HG03159 (cell line): Measurements from ENCODE around the gene FNDC3A.
"Not testable (repeated sequence)": the region's sequence is repeated elsewhere in the genome, so short reads cannot be mapped to it uniquely, and the experiment has no call there.

Source experiments
- ATAC-seq: cut with Tn5 transposase; IDR thresholded peaks from one replicate; pipeline ENCODE4 v1.9.1; 2021; ENCODE audit warnings: mild to moderate bottlenecking, moderate library complexity; ENCODE audit not compliant: unreplicated experiment

FNDC3A gene

DNA sequence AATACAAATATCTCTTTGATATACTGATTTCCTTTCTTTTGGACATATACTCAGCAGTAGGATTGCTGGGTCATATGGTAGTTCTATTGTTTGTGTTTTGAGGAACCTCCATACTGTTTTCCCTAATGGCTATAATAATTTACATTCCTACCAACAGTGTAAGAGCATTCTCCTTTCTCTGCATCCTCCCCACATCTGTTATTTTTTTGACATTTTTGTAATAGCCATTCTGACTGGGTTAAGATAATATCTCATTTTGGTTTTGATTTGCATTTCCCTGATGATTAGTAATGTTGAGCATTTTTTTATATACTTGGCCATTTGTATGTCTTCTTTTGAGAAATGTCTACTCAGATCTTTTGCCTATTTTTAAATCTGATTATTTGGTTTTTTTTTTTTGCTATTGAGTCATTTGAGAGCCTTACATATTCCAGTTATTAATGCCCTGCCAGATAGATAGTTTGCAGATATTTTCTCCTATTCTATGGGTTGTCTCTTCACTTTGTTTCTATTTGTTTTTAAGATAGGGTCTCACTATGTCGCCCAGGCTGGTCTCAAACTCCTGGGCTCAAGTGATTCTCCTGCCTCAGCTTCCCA lies 95.7 kb downstream of the FNDC3A start:
- no peak for ATAC-seq

DNA sequence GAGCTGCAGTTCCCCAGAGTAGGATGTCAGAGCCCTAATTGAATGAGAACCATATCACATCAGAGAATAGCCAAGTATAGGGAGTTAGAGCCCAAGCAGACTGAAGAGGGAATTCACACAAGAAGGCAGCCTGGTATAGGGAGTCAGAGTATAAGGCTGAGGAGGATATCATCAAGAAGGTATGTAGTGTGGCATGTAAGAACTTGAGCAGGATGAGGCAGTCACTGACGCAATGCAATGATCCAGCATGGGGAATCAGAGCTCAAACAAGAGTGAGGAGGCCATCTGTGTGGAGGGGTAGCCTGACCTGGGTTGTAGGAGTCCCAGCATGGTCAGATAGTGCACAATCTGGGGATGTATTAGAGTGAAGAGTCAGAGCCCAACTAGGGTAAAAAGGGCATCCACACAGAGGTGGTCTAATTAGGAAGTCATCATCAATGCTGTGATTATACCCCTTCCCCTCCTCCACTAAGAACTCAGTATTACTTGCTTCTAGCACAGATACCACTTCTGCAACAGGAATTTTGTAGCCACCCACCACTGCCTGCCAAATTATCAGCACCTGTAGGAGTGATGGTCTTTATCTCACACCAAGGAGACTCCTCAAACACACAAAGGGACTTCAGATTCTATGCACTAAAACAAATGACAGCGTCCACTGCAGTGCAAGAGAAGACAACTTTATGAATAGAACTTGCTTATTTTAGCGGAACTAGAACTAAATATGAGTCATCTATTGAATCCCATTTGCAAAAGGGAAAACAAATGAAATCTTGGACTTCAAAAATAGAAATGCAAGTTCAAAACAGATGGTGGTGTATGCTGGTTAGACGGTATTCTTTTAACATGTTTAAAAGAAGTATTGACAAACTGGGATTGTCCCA lies 107.2 kb downstream of the FNDC3A start:
- ATAC-seq: peak; percentile 86

DNA sequence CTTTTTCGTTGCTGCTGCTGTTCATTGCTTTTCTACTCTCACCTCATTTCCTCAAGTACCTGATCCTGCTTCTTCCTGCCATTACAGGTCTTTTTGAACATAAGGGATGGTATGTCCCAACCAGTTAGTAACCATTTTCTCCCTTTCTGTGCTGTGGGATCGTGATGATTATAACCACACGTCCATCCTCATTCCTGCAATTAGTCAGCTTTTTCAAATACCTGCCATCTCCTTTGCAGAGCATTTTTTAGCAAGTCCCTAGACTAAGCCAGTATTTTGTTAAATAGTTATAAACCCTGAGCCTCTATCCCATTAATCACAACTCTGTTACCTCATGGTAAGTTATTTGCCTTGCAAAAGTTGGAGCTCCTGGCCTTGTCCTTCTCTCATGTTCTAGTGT lies 109.2 kb downstream of the FNDC3A start:
- ATAC-seq: no peak

DNA sequence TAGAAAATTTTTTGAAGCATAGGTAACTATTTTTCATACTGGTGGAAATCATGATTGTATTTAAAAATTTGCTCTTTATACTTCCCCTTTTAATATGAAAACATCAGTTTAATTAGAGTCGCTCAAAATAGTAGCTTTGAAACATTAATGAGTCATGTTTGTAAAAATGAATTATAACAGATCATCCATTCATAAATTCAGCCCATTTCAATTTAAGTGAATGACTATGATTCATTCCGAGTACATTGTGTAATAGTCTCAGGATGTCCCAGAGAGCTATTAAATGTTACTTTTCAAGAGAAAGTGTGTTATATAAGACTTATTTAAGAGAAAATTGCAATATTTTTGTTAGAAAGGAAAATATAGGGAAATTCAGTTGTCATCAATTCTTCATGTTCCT lies 111.0 kb downstream of the FNDC3A start:
- no peak for ATAC-seq

DNA sequence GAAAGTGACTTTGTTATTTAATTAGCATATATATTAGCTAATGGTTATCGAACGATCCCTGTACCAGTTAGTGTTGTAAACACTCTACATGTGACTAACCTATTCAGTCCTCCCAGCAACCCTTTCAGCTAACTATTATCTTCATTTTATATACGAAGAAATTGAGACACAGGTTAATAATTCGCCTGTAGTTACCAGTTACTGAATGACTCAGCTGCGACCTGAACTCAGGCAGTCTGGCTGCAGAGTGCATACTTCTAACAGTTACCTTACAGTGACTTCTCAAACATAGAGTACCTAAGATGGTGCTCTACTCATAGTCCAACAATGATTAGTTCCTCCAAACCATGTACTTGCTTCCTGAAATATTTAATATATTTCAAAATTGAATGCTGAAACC lies 117.7 kb downstream of the FNDC3A start:
- no peak for ATAC-seq

DNA sequence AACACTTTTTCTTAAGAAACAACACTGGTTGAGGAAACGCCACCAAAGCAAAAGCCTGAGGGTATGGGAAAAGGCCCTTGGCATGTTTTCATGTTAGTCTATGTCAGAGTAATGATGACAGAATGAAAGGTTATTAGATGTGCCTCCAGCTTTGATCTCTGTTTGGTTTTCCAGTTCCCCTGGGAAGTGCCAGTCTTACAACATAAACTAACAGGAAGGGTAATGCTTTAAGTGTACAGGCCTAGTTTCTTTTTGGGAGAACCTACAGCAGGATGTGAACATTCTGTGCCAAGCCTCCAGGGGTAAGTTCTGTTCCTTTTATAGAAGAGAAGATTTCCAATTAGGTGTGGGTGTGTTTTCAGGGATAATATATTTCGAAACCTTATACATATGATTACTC lies 121.7 kb downstream of the FNDC3A start:
- ATAC-seq: no peak

DNA sequence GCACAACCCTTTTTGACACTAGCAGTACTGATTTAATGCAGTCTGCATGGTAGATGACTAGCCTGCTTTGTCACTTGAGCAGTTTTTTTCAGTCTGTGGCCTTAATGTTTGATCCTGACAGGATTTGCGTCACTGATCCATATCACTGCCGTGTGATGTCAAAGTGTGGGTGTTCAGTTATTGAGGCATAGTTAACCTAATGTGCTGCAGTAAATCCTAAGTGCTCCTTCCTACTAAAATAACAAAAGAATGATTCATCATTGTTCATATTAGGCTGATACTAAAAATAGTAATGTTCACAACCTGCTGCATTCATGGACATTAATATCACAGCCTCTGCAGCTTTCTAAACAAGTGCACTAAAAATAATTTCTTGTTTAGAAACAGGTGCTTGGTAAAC lies 122.5 kb downstream of the FNDC3A start:
- no peak for ATAC-seq

DNA sequence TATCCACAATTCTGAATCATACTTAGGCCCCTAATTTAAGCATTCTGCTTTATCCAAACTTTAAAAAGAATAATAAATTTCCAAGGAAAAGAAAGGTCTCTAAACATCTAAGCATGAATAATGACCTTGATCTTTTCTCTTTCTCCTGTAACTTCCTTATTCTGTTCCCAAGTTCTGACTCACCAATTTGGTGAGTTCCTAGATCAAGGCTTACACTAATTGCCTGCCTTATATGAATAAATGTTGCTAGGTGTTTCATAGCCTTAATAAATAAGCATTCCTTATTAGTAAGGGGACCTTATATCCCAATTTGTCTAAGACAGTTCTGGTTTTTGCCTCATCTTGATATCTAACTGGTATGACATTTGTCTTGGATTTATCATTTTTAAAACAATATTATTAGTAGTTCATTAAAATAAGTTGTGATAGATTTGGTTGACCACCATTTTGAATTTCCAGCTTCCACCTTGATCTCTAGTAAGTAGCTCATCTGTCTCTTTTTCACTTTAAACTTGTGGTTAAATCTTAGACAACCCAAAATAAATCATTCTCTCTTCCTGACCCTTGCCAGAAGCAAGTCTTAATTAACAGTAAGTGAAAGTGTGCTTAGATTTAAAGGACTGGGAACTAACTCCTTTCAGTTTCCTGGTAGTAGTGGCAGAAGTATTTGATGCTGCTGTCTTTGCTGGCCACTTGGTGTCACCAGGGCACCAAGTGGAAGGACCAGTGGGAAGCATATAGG lies 123.2 kb downstream of the FNDC3A start:
- no peak for ATAC-seq

DNA sequence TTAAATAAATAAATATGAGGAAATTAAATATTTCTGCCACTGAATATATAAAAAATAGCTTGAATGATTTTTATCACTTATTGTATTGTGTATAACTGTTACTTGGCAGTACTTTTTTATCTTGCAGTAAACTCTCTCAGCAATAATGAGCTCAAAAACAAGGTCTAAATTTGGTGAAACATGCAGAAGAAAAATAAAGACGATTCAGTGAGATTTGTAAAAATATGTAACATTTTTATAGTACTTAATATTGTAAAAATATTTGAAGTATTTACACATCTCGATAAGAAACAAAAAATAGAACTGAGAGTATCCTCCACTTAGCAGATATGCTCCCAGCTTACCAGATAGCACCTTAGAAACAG lies 123.8 kb downstream of the FNDC3A start:
- no peak for ATAC-seq

DNA sequence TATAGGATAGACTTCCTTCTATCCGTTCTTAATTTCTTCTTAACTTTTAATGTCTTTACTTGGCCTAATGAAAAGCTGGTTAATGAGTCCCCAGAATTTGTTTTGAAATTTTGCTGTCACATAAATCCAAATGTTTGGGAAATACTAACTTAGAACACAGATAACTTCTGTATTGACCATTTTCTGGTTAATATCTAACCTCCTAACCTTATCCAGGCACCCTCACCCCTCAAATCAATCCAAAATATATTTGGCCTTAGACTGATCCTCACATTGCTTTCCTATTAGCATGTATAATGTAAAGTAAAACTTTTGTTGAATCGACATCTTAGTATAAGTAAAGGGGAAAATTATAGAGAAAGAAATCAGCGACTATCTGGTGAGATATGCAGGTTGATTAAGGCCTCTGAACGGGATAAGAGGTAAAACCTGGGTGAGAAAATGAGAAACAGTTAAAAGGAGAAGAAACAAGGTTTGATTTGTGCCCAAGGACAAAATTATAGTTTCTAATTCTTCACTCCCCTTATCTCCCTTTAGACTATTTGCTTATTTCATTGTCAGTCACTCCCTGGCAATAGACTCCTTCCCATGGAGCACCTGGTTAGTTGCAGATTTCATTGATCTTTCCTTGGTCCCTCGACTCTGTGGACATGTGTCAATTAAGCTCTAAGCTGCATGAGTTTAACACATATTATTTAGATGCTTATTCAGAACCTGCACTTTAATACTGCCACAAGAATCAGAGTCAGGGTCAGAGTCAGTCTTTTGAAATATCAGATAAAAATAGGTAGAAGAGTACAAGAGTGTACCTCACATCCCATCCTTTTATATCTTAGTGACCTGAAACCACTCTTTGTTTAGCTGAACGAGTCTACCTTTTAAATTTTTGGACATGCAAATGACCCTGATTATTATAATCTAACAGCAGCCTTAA lies 125.2 kb downstream of the FNDC3A start:
- ATAC-seq: no peak

DNA sequence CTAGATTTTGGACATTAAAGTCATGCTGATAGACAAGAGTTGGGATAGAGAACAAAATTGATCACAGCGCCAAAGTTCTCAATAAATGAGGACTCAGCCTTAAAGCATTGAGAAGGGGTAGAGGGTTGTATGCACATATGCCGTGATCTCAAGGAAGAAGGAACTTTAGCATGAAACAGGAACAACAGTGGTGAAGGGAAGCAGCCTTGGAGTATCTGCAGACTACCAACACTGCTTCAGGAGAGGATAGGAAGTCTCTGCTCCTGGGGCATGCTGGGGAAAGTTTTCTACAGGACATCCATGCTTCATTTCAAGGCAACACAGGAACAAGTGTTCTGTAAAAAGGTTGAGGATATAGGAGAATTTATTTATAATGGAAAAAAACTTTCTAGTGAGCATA lies 132.5 kb downstream of the FNDC3A start:
- ATAC-seq: no peak

DNA sequence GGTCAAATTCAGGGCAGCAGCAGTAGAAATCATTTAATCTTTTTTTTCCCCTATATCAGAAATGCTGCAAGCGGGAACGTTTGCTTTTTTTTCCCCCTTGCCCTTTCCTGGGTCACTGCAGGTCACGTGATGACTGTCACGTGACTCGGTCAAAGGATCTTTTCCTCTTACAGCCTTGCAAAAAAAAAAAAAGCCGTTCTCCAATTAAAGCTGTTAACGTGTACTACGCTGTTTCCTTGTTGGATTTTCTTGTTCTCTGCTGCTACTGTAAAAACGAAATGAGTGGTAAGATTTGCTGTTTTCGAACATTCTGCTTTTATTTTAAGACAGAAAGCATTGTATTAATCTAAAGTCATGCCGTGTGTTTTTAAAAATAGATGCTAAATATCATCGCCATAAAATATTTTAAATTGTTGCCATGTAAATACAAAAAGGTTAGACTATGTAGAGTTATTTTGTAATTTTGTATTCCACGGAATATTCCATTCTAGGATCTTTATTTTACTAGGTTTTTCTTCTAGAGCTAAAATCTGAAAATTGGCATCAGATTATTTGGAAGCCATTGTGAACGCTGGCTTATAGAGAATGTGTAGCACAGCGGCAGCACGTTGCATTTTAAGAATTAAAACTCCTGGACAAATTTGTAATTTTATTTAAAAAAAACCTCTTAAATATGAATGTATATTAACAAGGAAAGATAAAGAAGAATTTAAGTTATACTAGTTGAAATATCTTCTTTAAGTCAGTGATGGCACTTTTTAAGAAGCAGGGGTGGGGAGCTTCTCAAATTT lies 134.6 kb downstream of the FNDC3A start:
- ATAC-seq: peak; percentile 71

DNA sequence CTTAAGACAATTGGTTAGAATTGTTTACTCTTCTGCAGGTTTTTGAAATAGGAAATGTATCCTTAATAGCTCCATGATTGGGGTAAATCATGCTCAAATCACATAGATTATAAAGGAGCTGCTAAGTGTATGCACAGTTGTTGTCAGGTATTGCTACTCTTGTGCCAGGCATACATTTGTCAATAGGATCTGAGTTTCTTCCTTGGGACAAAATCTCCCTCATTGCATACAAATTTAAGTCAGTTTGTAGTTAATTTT lies 135.1 kb downstream of the FNDC3A start:
- ATAC-seq: no peak

DNA sequence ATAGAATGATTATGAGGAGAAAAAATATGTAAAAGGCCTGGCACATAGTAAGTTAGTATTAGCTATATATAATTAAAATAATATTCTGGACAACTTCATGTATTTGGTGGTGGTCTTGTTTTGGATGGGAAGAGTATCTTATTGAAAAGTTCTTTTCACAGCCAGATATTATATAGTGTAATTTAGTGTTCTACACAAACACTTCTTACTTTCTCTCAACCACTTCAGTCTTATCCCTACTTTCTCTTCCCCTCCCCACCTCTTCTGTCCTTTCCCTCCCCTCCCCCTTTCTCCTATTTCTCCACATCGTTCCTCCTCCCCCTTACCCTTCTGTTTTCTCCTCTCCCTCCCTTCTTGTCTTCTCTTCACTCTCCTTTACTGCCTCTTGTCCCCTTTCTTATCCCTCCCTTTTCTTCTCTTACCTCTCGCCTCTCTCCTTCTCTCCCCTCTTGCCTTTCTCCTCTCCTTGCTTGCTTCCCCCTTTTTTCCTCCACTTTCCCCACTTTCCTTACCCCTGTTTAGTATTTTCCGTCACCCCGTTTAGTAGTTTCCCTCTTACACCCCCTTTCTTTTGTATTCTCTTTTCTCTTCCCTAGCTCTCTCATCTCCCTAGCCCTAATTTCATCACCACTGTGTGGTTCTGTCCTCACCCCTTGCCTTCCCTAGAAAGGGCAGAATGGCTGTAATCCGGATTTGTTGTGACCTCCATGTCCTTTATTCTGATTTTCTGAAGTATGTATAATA lies 137.2 kb downstream of the FNDC3A start:
- ATAC-seq: no peak

DNA sequence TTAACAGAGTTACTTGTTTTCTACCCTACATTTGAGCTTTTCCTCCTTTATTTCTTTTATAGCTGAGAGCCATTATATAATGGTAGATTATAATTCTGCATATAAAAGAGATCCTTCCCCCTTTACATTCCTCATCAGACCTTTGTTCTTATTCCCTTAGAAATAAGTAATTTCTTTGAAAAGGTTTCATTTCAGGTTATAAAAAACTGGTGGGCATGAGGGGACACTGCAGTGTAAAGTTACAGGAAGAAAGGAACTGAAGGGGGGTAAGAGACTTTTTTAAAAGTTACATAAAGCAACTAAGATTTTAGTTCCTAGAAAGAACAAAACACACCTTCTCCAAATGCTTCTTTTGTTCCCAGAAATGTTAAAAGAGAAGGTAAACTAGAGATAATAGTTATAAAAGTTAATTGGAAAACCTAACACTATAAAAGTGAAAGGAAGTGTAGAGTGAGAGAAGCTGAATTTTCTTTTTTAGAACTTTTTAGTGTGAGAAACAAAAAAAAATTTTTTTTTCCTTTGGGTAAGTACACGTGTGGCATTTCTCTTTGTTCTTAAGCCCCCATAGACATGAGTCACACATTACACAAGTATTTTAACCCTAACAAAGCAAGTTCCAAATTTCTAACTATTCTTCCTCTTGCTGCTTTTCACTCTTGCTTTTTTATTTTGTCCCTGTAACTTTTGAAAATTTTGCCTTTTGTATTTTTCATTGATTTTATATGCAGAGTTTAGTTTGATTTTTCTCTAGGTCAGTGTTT lies 138.0 kb downstream of the FNDC3A start:
- no peak for ATAC-seq

DNA sequence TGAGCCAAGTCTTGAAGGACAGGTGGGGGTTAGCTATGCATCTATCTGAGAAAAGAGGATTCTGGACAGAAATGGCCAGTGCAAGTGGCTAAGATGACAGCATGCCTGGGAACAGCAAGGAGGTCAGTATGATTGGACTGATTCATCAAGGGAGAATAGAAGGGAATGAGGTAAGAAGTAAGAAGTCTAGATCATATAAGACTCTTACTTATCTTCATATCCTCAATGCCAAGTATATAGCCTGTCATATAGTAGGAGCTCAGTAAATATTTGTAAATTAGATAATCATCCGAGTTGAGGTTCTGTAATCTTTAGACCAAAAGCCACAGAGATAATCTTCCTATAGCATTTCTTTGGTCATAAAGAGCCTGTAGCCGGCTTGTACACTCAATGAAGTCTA lies 141.2 kb downstream of the FNDC3A start:
- ATAC-seq: no peak

DNA sequence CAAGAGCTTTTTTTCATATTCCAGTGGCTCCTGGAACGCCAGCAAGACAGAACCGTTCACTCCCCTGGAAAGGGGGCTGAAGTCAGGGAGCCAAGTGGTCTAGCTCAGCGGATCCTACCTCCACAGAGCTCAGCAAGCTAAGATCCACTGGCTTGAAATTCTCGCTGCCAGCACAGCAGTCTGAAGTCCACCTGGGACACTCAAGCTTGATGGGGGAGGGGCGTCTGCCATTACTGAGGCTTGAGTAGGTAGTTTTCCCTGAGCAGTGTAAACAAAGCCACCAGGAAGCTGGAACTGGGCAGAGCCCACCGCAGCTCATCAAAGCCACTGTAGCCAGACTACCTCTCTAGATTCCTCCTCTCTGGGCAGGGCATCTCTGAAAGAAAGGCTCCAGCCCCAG lies 142.7 kb downstream of the FNDC3A start:
- not testable (repeated sequence) for ATAC-seq

DNA sequence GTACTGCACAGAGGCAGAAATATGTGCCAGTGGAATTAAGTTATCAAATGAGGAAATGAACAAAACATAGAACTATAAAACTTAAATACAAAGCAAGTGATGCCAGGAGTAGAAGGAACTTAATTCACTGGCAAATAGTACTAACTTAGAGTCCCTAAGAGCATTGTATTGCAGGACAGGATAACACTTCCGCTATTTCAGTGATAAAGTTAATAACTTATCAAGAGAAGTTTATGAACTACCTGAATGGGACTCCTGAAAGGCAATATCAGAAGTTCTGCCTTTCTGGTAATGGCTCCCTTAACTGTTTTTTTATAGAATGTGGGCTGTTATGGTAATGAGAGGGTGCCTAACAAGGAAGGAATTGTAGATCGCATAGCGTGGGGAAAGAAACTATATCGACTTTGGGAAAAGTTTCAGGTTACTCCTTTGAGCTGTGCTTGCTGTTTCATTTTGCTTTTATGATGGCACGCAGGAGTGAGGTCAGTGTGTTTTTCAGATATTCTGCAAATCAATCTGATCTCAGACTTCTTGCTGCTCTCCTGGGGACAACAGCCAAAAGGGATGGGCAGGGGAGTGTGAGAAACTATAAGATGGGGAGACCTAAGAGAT lies 149.1 kb downstream of the FNDC3A start:
- no peak for ATAC-seq
